Activated CD4-positive, alpha-beta T cell treated with anti-CD3 and anti-CD28 coated beads, Interleukin-2, amount 50 U/mL, for 24 hours (primary cell): ENCODE measurements around the gene FBXL4.

Experiments
- DNase-seq, 2 donors: peaks; one replicate each; pipeline ENCODE4 v3.0.0-alpha.2; 2020; ENCODE audit warnings: low read depth in 1 of 2, low spot score in 1 of 2

Gene FBXL4

GRCh38 chr6:98887650-98888049 is 60.1 kb downstream of the FBXL4 start:
- no peak for DNase-seq

- no peak for DNase-seq
Measured at GRCh38 chr6:98885330-98885729, 62.4 kb downstream of the FBXL4 start.

- DNase-seq: no peak
Measured at GRCh38 chr6:98880486-98880885, 67.3 kb downstream of the FBXL4 start.

GRCh38 chr6:98877250-98877649 is 70.5 kb downstream of the FBXL4 start:
- DNase-seq: no peak

- DNase-seq: no peak
Measured at GRCh38 chr6:98875375-98875774, 72.4 kb downstream of the FBXL4 start.

- no peak for DNase-seq
Measured at GRCh38 chr6:98871821-98872220, 75.9 kb downstream of the FBXL4 start.

GRCh38 chr6:98871057-98871456 is 76.7 kb downstream of the FBXL4 start:
- no peak for DNase-seq

GRCh38 chr6:98864497-98864896 is 83.2 kb downstream of the FBXL4 start:
- DNase-seq: no peak

GRCh38 chr6:98848539-98849242 is 99.1 kb downstream of the FBXL4 start:
- no peak for DNase-seq

GRCh38 chr6:98847779-98848538 is 99.8 kb downstream of the FBXL4 start:
- DNase-seq: no peak

GRCh38 chr6:98847416-98847778 is 100.3 kb downstream of the FBXL4 start:
- no peak for DNase-seq

GRCh38 chr6:98846021-98846380 is 101.7 kb downstream of the FBXL4 start:
- DNase-seq: no peak

GRCh38 chr6:98845211-98846020 is 102.3 kb downstream of the FBXL4 start:
- DNase-seq: peak; percentile 56 to 57

- DNase-seq: no peak
Measured at GRCh38 chr6:98844244-98845210, 103.2 kb downstream of the FBXL4 start.

- DNase-seq: no peak
Measured at GRCh38 chr6:98843271-98844243, 104.2 kb downstream of the FBXL4 start.

- no peak for DNase-seq
Measured at GRCh38 chr6:98842342-98843180, 105.2 kb downstream of the FBXL4 start.

- no peak for DNase-seq
Measured at GRCh38 chr6:98841621-98842341, 106.0 kb downstream of the FBXL4 start.

GRCh38 chr6:98840996-98841513 is 106.7 kb downstream of the FBXL4 start:
- DNase-seq: no peak
